B cell (primary cell): ENCODE data around the gene CCNE1. TPM values are rescaled to one million over a fixed set of nuclear protein-coding genes. Genes with fewer than 3 reads are reported as not detected.

ENCODE experiments used
- ATAC-seq: fragments of 200-7000 bp; cut with Tn5 transposase; one replicate; pipeline ENCODE4 v1.10.0; 2021; ENCODE audit warnings: low read depth, mild to moderate bottlenecking, moderate number of reproducible peaks, moderate library complexity
- CTCF ChIA-PET: fragments of 350-600 bp; sonication (Branson Sonifier 250); formaldehyde crosslinking; loops from one replicate; lab custom pipeline; 2021; ENCODE audit warnings: antibody characterized with exemption, inconsistent platforms; lab: Charles Lee
- POLR2A ChIA-PET: fragments of 350-600 bp; sonication (Branson Sonifier 250); formaldehyde crosslinking; loops from one replicate; lab custom pipeline; 2021; ENCODE audit warnings: antibody characterized with exemption; lab: Charles Lee
- DNase-seq: peaks from one replicate; pipeline ENCODE4 v3.0.0; 2013
- H2AFZ ChIP-seq: 2 replicates; pipeline ENCODE4 v1.6.1; 2012; ENCODE audit warnings: mild to moderate bottlenecking, low read depth, low read length; ENCODE audit not compliant: insufficient read depth, poor library complexity, severe bottlenecking
- H3K27ac ChIP-seq, 2 donors: 1 replicate in 1 of 2; 2 replicates in 1 of 2; pipeline ENCODE4 v1.5.1; 2012 to 2013; ENCODE audit warnings: low read length in 2 of 2, mild to moderate bottlenecking in 2 of 2, moderate library complexity in 1 of 2
- H3K27me3 ChIP-seq, 4 experiments: fragments of 200-600 bp in 1 of 4; sonication (generic) in 1 of 4; replicated peaks in 1 of 4; 1 replicate in 2 of 4; 2 replicates in 2 of 4; pipeline versions ENCODE4 v1.6.1 to v1.7.0; 2013 to 2016; ENCODE audit warnings: low read length in 3 of 4, mild to moderate bottlenecking in 2 of 4, mixed read lengths in 1 of 4, moderate library complexity in 1 of 4; ENCODE audit not compliant: insufficient read depth in 4 of 4, control insufficient read depth in 3 of 4; ENCODE audit errors: control extremely low read depth in 1 of 4
- H3K36me3 ChIP-seq, 2 experiments: replicated peaks in 1 of 2; 1 replicate in 1 of 2; 2 replicates in 1 of 2; pipeline versions ENCODE4 v1.6.1 to v1.7.1; 2013; ENCODE audit warnings: low read length in 1 of 2; ENCODE audit not compliant: insufficient read depth in 2 of 2, control insufficient read depth in 1 of 2; ENCODE audit errors: control extremely low read depth in 1 of 2, extremely low read depth in 1 of 2
- H3K4me1 ChIP-seq, 2 donors: fragments of 200-600 bp in 1 of 2; sonication (generic) in 1 of 2; 1 replicate in 1 of 2; 2 replicates in 1 of 2; pipeline versions ENCODE4 v1.5.1 to v1.6.1; 2013 to 2017; ENCODE audit warnings: low read length in 2 of 2; ENCODE audit not compliant: control insufficient read depth in 2 of 2, insufficient read depth in 2 of 2
- H3K4me2 ChIP-seq: replicated peaks from 2 replicates; pipeline ENCODE3; 2012; ENCODE audit warnings: mild to moderate bottlenecking, low read depth, low read length; ENCODE audit not compliant: poor library complexity, severe bottlenecking
- H3K4me3 ChIP-seq, 5 experiments: fragments of 200-600 bp in 1 of 5; sonication (generic) in 1 of 5; 1 replicate in 3 of 5; 2 replicates in 2 of 5; pipeline versions ENCODE4 v1.5.1 to v1.7.0; 2011 to 2016; ENCODE audit warnings: low read length in 4 of 5, mild to moderate bottlenecking in 4 of 5, low read depth in 2 of 5, control low read depth in 1 of 5, moderate library complexity in 1 of 5; ENCODE audit not compliant: insufficient read depth in 1 of 5; ENCODE audit errors: control extremely low read depth in 1 of 5, extremely low read depth in 1 of 5
- H3K79me2 ChIP-seq: fragments of 200-600 bp; sonication (generic); one replicate; pipeline ENCODE4 v1.6.0; 2016; ENCODE audit warnings: low read length; ENCODE audit not compliant: control insufficient read depth, insufficient read depth
- H3K9ac ChIP-seq: fragments of 200-600 bp; sonication (generic); 2 replicates; pipeline ENCODE4 v1.6.1; 2017; ENCODE audit warnings: mild to moderate bottlenecking, low read length, moderate library complexity
- H3K9me3 ChIP-seq, 3 donors: one replicate each; pipeline versions ENCODE4 v1.6.1 to v1.7.1; 2013; ENCODE audit warnings: low read length in 2 of 3; ENCODE audit not compliant: control insufficient read depth in 2 of 3, insufficient read depth in 1 of 3; ENCODE audit errors: control extremely low read depth in 1 of 3
- H4K20me1 ChIP-seq: 2 replicates; pipeline ENCODE4 v1.6.0; 2012; ENCODE audit warnings: mild to moderate bottlenecking, low read length; ENCODE audit not compliant: insufficient read depth, control insufficient read depth, poor library complexity, severe bottlenecking
- H3K27ac Mint-ChIP-seq: one replicate; pipeline ENCODE4 v1.8.0; 2021; ENCODE audit warnings: mixed read lengths
- H3K27me3 Mint-ChIP-seq: one replicate; pipeline ENCODE4 v1.8.0; 2021; ENCODE audit warnings: mixed read lengths
- H3K4me1 Mint-ChIP-seq: one replicate; pipeline ENCODE4 v1.8.0; 2021; ENCODE audit warnings: mixed read lengths
- H3K4me3 Mint-ChIP-seq: one replicate; pipeline ENCODE4 v1.8.0; 2021; ENCODE audit warnings: mixed read lengths
- H3K9me3 Mint-ChIP-seq: one replicate; pipeline ENCODE4 v1.8.0; 2022; ENCODE audit warnings: mixed read lengths; ENCODE audit not compliant: insufficient read depth
- EZH2 ChIP-seq: IDR thresholded peaks from 2 replicates; pipeline ENCODE4 v1.6.1; 2012; ENCODE audit warnings: borderline replicate concordance, low read depth, mild to moderate bottlenecking, moderate library complexity, low read length; ENCODE audit not compliant: insufficient read depth, poor library complexity, severe bottlenecking
- WGBS: methylation state at CpG from one replicate; pipeline ENCODE4 v1.1.5; 2013; ENCODE audit warnings: missing lambda C conversion rate; ENCODE audit not compliant: insufficient coverage; 5-methylcytosine and 5-hydroxymethylcytosine counted together
- intact Hi-C: fragments of 100-400 bp; cut with micrococcal nuclease; formaldehyde crosslinking; loops from one replicate; pipeline ENCODE4 v1.10.0; 2022
- polyA plus RNA-seq: library from polyadenylated mRNA; depleted of rRNA; stranded (reverse); fragments of >200 nt; gene quantifications from 2 replicates; pipeline ENCODE4 v1.2.3, GENCODE V29; 2012
- total RNA-seq, 2 donors: library from RNA; stranded (reverse); fragments of 120-200 nt in 1 of 2; gene quantifications; 1 replicate in 1 of 2; 2 replicates in 1 of 2; pipeline versions ENCODE4 v1.2.3 to v1.2.4, GENCODE V29; 2013 to 2022
- TF ChIP-seq, protein P1 (sequence below): fragments of 200-600 bp; IDR thresholded peaks from one replicate; pipeline ENCODE4 v1.8.0; 2022; ENCODE audit warnings: antibody characterized with exemption, mild to moderate bottlenecking

The CCNE1 gene
- total and polyA plus RNA-seq, 2 donors (not counting 1 experiment from before 2014, with no cell fraction given): 2.5 to 2.8 TPM

GRCh38 chr19:29806098-29806866 lies 5.5 kb upstream of the CCNE1 start:
- no peaks in the 10 kb centered on the region for H4K20me1 ChIP-seq
- ChIA-PET POLR2A (no interaction called here), CTCF (interaction anchor here (1.1 to 1.2 kb wide), 2 partner anchors 47 to 67 kb away, joined by 3 to 4 read pairs; no protein-coding TSS in a partner anchor)
- DNase-seq (no peak), ATAC-seq (no peak)
- H2AFZ ChIP-seq: no peak overlapping the region
- Mint-ChIP-seq H3K9me3 (no peaks in the 10 kb centered on the region), H3K4me1 (peaks cover 3% of the 10 kb centered on the region), H3K27me3 (no peaks in the 10 kb centered on the region), H3K27ac (no peak overlapping the region), H3K4me3 (no peak overlapping the region)
- no peaks in the 10 kb centered on the region for H3K36me3 ChIP-seq
- no peak for TF ChIP-seq EZH2
- TF ChIP-seq, protein P1, sequence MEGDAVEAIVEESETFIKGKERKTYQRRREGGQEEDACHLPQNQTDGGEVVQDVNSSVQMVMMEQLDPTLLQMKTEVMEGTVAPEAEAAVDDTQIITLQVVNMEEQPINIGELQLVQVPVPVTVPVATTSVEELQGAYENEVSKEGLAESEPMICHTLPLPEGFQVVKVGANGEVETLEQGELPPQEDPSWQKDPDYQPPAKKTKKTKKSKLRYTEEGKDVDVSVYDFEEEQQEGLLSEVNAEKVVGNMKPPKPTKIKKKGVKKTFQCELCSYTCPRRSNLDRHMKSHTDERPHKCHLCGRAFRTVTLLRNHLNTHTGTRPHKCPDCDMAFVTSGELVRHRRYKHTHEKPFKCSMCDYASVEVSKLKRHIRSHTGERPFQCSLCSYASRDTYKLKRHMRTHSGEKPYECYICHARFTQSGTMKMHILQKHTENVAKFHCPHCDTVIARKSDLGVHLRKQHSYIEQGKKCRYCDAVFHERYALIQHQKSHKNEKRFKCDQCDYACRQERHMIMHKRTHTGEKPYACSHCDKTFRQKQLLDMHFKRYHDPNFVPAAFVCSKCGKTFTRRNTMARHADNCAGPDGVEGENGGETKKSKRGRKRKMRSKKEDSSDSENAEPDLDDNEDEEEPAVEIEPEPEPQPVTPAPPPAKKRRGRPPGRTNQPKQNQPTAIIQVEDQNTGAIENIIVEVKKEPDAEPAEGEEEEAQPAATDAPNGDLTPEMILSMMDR: no peak
- no peaks in the 10 kb centered on the region for H3K79me2 ChIP-seq
- H3K4me3 ChIP-seq: no peak overlapping the region
- no peak overlapping the region for H3K27ac ChIP-seq
- no peaks in the 10 kb centered on the region for H3K27me3 ChIP-seq
- no peaks in the 10 kb centered on the region for H3K9me3 ChIP-seq
- intact Hi-C loops: no loop called here
- H3K9ac ChIP-seq: no peak overlapping the region
- no peak overlapping the region for H3K4me2 ChIP-seq
- WGBS: 97% methylated on average over 8 of the region's 10 CpGs
- H3K4me1 ChIP-seq: peaks cover 4 to 7% of the 10 kb centered on the region in 2 donors

DNA sequence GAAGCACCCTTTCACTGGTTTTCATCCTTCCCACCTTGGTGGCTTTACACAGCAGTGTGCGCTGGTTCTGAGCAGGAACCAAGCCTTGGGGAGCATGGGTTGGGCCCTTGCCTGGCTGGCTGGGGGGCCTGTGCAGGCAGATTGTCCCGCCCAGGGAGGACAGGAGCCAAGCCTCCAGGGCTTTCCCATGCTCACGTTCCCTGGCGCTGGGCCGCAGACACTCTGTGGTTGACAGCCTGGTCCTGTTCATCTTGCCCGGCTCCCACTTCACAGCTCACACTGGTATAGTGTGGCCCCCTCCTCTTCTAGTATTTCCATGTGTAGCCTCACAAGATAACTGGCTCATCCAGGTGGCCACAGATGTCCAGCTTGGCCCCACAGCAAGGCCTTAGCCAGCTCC lies 4.6 kb upstream of the CCNE1 start:
- WGBS: 98% methylated on average over 6 of the region's 6 CpGs
- Histone ChIP-seq H3K9me3 (no peaks in the 10 kb centered on the region), H4K20me1 (no peaks in the 10 kb centered on the region), H3K4me3 (no peak overlapping the region), H2AFZ (no peak overlapping the region), H3K27ac (no peak overlapping the region), H3K79me2 (no peaks in the 10 kb centered on the region), H3K4me1 (peaks cover 4 to 7% of the 10 kb centered on the region in 2 donors), H3K36me3 (no peaks in the 10 kb centered on the region), H3K9ac (no peak overlapping the region), H3K27me3 (no peaks in the 10 kb centered on the region), H3K4me2 (no peak overlapping the region)
- DNase-seq (no peak), ATAC-seq (no peak)
- no peaks in the 10 kb centered on the region for H3K27me3 Mint-ChIP-seq
- H3K4me3 Mint-ChIP-seq: no peak overlapping the region
- peaks cover 3% of the 10 kb centered on the region for H3K4me1 Mint-ChIP-seq
- ChIA-PET POLR2A (no interaction called here), CTCF (interaction anchor here (0.5 to 1.2 kb wide), 2 partner anchors 66 to 89 kb away, joined by 3 read pairs; no protein-coding TSS in a partner anchor)
- no peak overlapping the region for H3K27ac Mint-ChIP-seq
- H3K9me3 Mint-ChIP-seq: no peaks in the 10 kb centered on the region
- TF ChIP-seq, protein P1: no peak
- no peak for TF ChIP-seq EZH2
- intact Hi-C loops: no loop called here
